Activated CD8-positive, alpha-beta T cell treated with anti-CD3 and anti-CD28 coated beads for 36 hours (primary cell): Measurements from ENCODE around the gene DZIP1. TPM values are rescaled to one million over a fixed set of nuclear protein-coding genes. Genes with fewer than 3 reads are reported as not detected.

ENCODE experiments used
- ATAC-seq: fragments of 200-7000 bp; cut with Tn5 transposase; one replicate; pipeline ENCODE4 v1.10.0; 2021; ENCODE audit warnings: mild to moderate bottlenecking, moderate library complexity
- CTCF ChIA-PET: fragments of 350-600 bp; sonication (Branson Sonifier 250); formaldehyde crosslinking; loops from one replicate; lab custom pipeline; 2021; ENCODE audit warnings: antibody characterized with exemption; lab: Charles Lee
- POLR2A ChIA-PET: fragments of 350-600 bp; sonication (Branson Sonifier 250); formaldehyde crosslinking; loops from one replicate; lab custom pipeline; 2021; ENCODE audit warnings: antibody characterized with exemption; lab: Charles Lee
- DNase-seq: peaks from one replicate; pipeline ENCODE4 v3.0.0-alpha.2; 2020
- H3K27ac Mint-ChIP-seq: one replicate; pipeline ENCODE4 v1.8.0; 2021; ENCODE audit warnings: mild to moderate bottlenecking, mixed read lengths
- H3K27me3 Mint-ChIP-seq: one replicate; pipeline ENCODE4 v1.8.0; 2021; ENCODE audit warnings: mixed read lengths
- H3K36me3 Mint-ChIP-seq: one replicate; pipeline ENCODE4 v1.8.0; 2021; ENCODE audit warnings: low read depth, mixed read lengths
- H3K4me1 Mint-ChIP-seq: one replicate; pipeline ENCODE4 v1.8.0; 2021; ENCODE audit warnings: low read depth, mixed read lengths
- H3K4me3 Mint-ChIP-seq: one replicate; pipeline ENCODE4 v1.8.0; 2021; ENCODE audit warnings: mild to moderate bottlenecking, moderate library complexity, mixed read lengths
- H3K9me3 Mint-ChIP-seq: one replicate; pipeline ENCODE4 v1.8.0; 2021; ENCODE audit warnings: mixed read lengths
- CTCF ChIP-seq: fragments of 200-600 bp; IDR thresholded peaks from one replicate; pipeline ENCODE4 v1.8.0; 2022; ENCODE audit warnings: antibody characterized with exemption, mild to moderate bottlenecking
- intact Hi-C: fragments of 100-400 bp; cut with micrococcal nuclease; formaldehyde crosslinking; loops from one replicate; pipeline ENCODE4 v1.10.0; 2022
- total RNA-seq, 2 experiments: library from RNA; stranded (reverse); gene quantifications; one replicate each; pipeline ENCODE4 v1.2.3, GENCODE V29; 2021

DZIP1 gene
- total RNA-seq, 2 experiments from 2014 or later: 0.54 to 0.85 TPM

- ATAC-seq (no peak), DNase-seq (no peak)
- Mint-ChIP-seq H3K4me3 (peak overlapping the region; percentile 92), H3K27ac (peak overlapping the region; percentile 59), H3K27me3 (no peaks in the 10 kb centered on the region), H3K4me1 (peaks cover 56% of the 10 kb centered on the region), H3K9me3 (no peaks in the 10 kb centered on the region), H3K36me3 (peaks cover 27% of the 10 kb centered on the region)
- TF ChIP-seq CTCF: no peak
- intact Hi-C loops: no loop called here
- CTCF ChIA-PET: no interaction called here
- POLR2A ChIA-PET: interaction anchor here (1.0 kb wide), 1 partner anchor 15 kb away, joined by 3 read pairs; no protein-coding TSS in a partner anchor
These were observed 34.5 kb upstream of the DZIP1 start for GRCh38 chr13:95678967-95679366.

DNA sequence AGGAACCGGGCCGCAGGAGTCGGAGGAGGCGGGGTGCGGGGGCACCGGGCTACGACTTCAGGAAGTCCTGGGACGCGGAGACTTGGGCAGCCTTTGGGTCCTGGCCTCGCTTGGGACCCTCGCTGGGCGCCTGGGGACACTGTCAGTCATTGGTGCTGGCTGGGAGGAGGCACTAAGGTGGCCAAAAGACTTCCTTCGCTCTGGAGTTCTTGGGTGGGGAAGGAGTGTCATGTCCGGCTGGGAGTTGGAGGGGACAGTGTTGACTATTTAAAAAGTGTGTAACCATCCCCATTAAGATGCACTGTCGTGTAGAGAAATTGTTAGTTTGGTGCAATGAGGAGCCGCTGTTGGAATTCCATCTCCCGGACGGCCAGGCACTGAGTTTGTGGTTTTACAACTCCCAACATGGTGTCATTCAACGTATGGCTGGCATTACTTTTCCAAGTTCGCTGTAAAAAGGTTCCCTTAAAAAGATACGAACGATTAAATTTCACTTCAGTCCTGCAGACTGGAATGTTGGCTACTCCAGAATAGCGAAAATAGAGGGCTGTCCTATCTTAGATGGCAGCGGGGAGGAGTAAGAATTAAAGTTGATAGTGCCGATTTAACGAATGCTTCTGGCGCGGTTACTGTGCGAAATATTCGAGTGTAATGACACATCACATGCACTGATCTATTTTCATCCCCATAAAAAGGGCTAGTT lies 33.2 kb upstream of the DZIP1 start:
- Mint-ChIP-seq H3K4me3 (peak overlapping the region; percentile 92), H3K4me1 (peaks cover 50% of the 10 kb centered on the region)
- POLR2A ChIA-PET: no interaction called here

GRCh38 chr13:95676762-95677563 lies 32.5 kb upstream of the DZIP1 start, which contains the start of gene DNAJC3:
Gene DNAJC3 (plus strand): TSS chr13:95677139. CDS start chr13:95677256, 117 bp downstream.
- peaks cover 44% of the 10 kb centered on the region for H3K4me1 Mint-ChIP-seq
- TF ChIP-seq CTCF: no peak

More for the DNA sequence above, 33.2 kb upstream of the DZIP1 start:
- DNase-seq: peak; percentile 35
- no peaks in the 10 kb centered on the region for H3K27me3 Mint-ChIP-seq
- peaks cover 8% of the 10 kb centered on the region for H3K9me3 Mint-ChIP-seq
- peaks cover 25% of the 10 kb centered on the region for H3K36me3 Mint-ChIP-seq
- intact Hi-C loops: no loop called here
- peak; percentile 1 for ATAC-seq
- CTCF ChIA-PET: no interaction called here
- H3K27ac Mint-ChIP-seq: peak overlapping the region; percentile 84
- no peak for TF ChIP-seq CTCF

DNA sequence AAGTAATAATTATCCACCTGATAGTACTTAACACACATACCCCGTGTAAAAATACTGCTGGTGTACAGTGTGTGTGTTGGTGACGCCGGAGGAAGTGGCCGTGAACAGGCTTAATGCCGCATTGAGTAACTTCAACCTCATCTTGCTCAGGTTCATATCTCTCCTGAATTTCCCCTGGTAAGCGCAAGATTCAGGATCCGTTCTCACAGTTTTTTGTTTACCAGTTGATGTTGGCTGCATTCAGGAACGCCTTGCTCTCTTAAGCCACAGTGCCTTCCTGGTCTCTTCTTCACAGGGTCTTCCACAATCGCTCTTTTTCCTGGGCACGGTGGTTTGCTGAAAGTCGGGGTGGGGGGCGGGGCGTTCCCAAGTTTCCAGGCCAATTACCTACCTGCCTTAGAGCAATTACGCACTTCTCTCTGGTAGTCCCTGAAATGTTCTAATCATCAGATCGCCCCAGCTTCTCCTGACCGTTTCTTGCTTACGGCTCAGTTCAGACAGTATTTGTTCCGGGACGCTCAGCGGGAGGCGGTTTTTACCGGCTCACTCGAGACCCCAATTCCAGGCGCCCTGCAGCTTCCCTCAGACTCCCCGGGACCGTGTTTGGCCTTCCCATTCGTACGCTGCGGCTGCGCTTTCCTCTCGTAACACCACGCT lies 31.7 kb upstream of the DZIP1 start:
- intact Hi-C loops: no loop called here
- Mint-ChIP-seq H3K4me1 (peaks cover 38% of the 10 kb centered on the region), H3K4me3 (peak overlapping the region; percentile 92), H3K27ac (peak overlapping the region; percentile 93), H3K36me3 (peaks cover 20% of the 10 kb centered on the region), H3K27me3 (no peaks in the 10 kb centered on the region), H3K9me3 (peaks cover 10% of the 10 kb centered on the region)
- POLR2A ChIA-PET: interaction anchor here (1.2 kb wide), 1 partner anchor 10 kb away, joined by 3 read pairs; no protein-coding TSS in a partner anchor
- CTCF ChIA-PET: interaction anchor here (0.9 to 1.1 kb wide), 2 partner anchors 30 to 157 kb away, joined by 3 to 4 read pairs; no protein-coding TSS in a partner anchor
- peak; percentile 0 for ATAC-seq
- DNase-seq: peak; percentile 55
- TF ChIP-seq CTCF: no peak

More at GRCh38 chr13:95676762-95677563, 32.5 kb upstream of the DZIP1 start, which contains the start of gene DNAJC3:
- ChIA-PET CTCF (interaction anchor here (0.9 to 1.1 kb wide), 2 partner anchors 29 to 156 kb away, joined by 3 to 4 read pairs; no protein-coding TSS in a partner anchor), POLR2A (interaction anchor here (0.6 to 1.2 kb wide), 2 partner anchors 9 to 80 kb away, joined by 3 read pairs; no protein-coding TSS in a partner anchor)
- H3K4me3 Mint-ChIP-seq: peak within 1 kb of the TSS; percentile 92
- intact Hi-C loops: no loop called here
- DNase-seq (peak; percentile 98), ATAC-seq (peak; percentile 95)
- no peaks in the 10 kb centered on the region for H3K27me3 Mint-ChIP-seq
- peaks cover 21% of the 10 kb centered on the region for H3K36me3 Mint-ChIP-seq
- H3K27ac Mint-ChIP-seq: peak within 1 kb of the TSS; percentile 93
- peaks cover 10% of the 10 kb centered on the region for H3K9me3 Mint-ChIP-seq
